GM21367 (cell line): ENCODE measurements around the gene KRTAP12-1.
"Not testable (repeated sequence)": the region's sequence is repeated elsewhere in the genome, so short reads cannot be mapped to it uniquely, and the experiment has no call there.

Source experiments
- ATAC-seq: cut with Tn5 transposase; IDR thresholded peaks from one replicate; pipeline ENCODE4 v1.9.1; 2021; ENCODE audit not compliant: unreplicated experiment

KRTAP12-1 gene

GRCh38 chr21:44670642-44671432 is 11.1 kb downstream of the KRTAP12-1 start:
- ATAC-seq, result no peak

- ATAC-seq, result no peak
Measured at GRCh38 chr21:44667612-44668011, 14.4 kb downstream of the KRTAP12-1 start.

GRCh38 chr21:44666401-44667320 is 15.3 kb downstream of the KRTAP12-1 start, which contains the start of gene KRTAP12-2:
Gene KRTAP12-2, minus strand, starts transcription at chr21:44666927. Its CDS starts 41 bp downstream, at chr21:44666886.
- ATAC-seq, result no peak

GRCh38 chr21:44664691-44665090 is 17.3 kb downstream of the KRTAP12-1 start:
- no peak for ATAC-seq

- not testable (repeated sequence) for ATAC-seq
Measured at GRCh38 chr21:44661567-44661966, 20.4 kb downstream of the KRTAP12-1 start.

- ATAC-seq, result no peak
Measured at GRCh38 chr21:44658913-44659595, 22.9 kb downstream of the KRTAP12-1 start.

GRCh38 chr21:44658541-44658910 is 23.4 kb downstream of the KRTAP12-1 start:
- ATAC-seq, result no peak

- ATAC-seq, result no peak
Measured at GRCh38 chr21:44657635-44658540, 24.1 kb downstream of the KRTAP12-1 start, which contains the start of gene KRTAP12-3. Gene KRTAP12-3, plus strand, starts transcription at chr21:44657932. Its CDS starts 48 bp downstream, at chr21:44657980.

GRCh38 chr21:44656868-44657267 is 25.1 kb downstream of the KRTAP12-1 start:
- no peak for ATAC-seq

- ATAC-seq, result no peak
Measured at GRCh38 chr21:44654576-44655175, 27.3 kb downstream of the KRTAP12-1 start, which contains the start of gene KRTAP12-4. Gene KRTAP12-4, minus strand, starts transcription at chr21:44654659. Its CDS starts 45 bp downstream, at chr21:44654614.

GRCh38 chr21:44653656-44654575 is 28.0 kb downstream of the KRTAP12-1 start:
- no peak for ATAC-seq

GRCh38 chr21:44653123-44653522 is 28.8 kb downstream of the KRTAP12-1 start:
- ATAC-seq, result no peak

- no peak for ATAC-seq
Measured at GRCh38 chr21:44650973-44651675, 30.8 kb downstream of the KRTAP12-1 start.

- no peak for ATAC-seq
Measured at GRCh38 chr21:44650265-44650972, 31.5 kb downstream of the KRTAP12-1 start.

- ATAC-seq, result no peak
Measured at GRCh38 chr21:44649521-44650100, 32.4 kb downstream of the KRTAP12-1 start.

GRCh38 chr21:44648557-44649311 is 33.2 kb downstream of the KRTAP12-1 start:
- ATAC-seq, result no peak
